ENCODE data around the gene FGF6.

FGF6 gene

GRCh38 chr12:4387607-4388006 lies 58.0 kb downstream of the FGF6 start:
- in situ Hi-C loops (cut with MboI; ENCODE audit: low pct_unique_long_range_greater_than_20kb, low sequenced_read_pairs), result no loop called here
- no peak for DNase-seq

DNA sequence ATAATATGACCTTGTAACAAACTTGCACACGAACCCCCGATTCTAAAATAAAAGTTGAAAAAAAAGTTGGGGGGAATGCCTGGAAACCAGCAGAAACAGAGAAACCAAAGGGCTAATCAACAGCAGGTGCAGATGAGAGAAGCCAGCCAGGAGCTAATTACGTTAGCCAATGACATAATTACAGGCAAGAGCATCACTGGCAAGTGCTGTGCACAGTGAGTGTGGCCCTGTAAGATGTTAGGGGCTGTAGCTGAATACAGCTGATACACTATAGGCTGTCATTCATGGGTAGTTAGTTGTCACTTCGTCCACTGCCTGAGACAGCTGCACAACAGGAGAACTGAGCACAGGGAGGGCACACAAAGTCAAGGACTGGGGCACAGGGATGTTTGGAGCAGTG lies 58.8 kb downstream of the FGF6 start:
- DNase-seq, result no peak
- in situ Hi-C loops (cut with MboI; ENCODE audit: low pct_unique_long_range_greater_than_20kb, low sequenced_read_pairs), result no loop called here

Measured in KBM-7 (cell line).